MM.1S (cell line): ENCODE measurements around the gene CADM4.

Source experiments
- DNase-seq: peaks from one replicate; pipeline ENCODE4 v3.0.0-alpha.2; 2015
- H2AFZ ChIP-seq: fragments of 300-600 bp; sonication (generic); 2 replicates; pipeline ENCODE4 v1.6.0; 2016; ENCODE audit warnings: antibody characterized with exemption, low read length
- H3F3A ChIP-seq: fragments of 300-600 bp; sonication (generic); 2 replicates; pipeline ENCODE4 v1.6.1; 2016; ENCODE audit warnings: mild to moderate bottlenecking, antibody characterized with exemption, low read length, moderate library complexity, mixed read lengths; ENCODE audit not compliant: insufficient read depth
- H3K27ac ChIP-seq: fragments of 300-600 bp; sonication (generic); 2 replicates; pipeline ENCODE4 v1.5.1; 2016; ENCODE audit warnings: mild to moderate bottlenecking, low read length
- H3K27me3 ChIP-seq: fragments of 300-600 bp; sonication (generic); replicated peaks from 2 replicates; pipeline ENCODE4 v1.6.0; 2016; ENCODE audit warnings: low read length; ENCODE audit not compliant: insufficient read depth
- H3K36me3 ChIP-seq: fragments of 300-600 bp; sonication (generic); replicated peaks from 2 replicates; pipeline ENCODE4 v1.6.1; 2016; ENCODE audit warnings: mild to moderate bottlenecking, low read length, mixed read lengths; ENCODE audit not compliant: insufficient read depth
- H3K4me1 ChIP-seq: fragments of 300-600 bp; sonication (generic); 2 replicates; pipeline ENCODE4 v1.6.1; 2016; ENCODE audit warnings: low read length, mixed read lengths
- H3K4me2 ChIP-seq: fragments of 300-600 bp; sonication (generic); 2 replicates; pipeline ENCODE4 v1.6.0; 2016; ENCODE audit warnings: low read depth, low read length
- H3K4me3 ChIP-seq: fragments of 300-600 bp; sonication (generic); 2 replicates; pipeline ENCODE4 v1.5.1; 2016; ENCODE audit warnings: low read length, mixed read lengths
- H3K79me2 ChIP-seq: fragments of 300-600 bp; sonication (generic); 2 replicates; pipeline ENCODE4 v1.6.1; 2016; ENCODE audit warnings: mixed run types, low read length, mixed read lengths
- H3K9ac ChIP-seq: fragments of 300-600 bp; sonication (generic); 2 replicates; pipeline ENCODE4 v1.6.1; 2016; ENCODE audit warnings: low read length, mixed read lengths
- H3K9me2 ChIP-seq: fragments of 300-600 bp; sonication (generic); replicated peaks from 2 replicates; pipeline ENCODE4 v1.6.1; 2016; ENCODE audit warnings: mild to moderate bottlenecking, low read length, mixed read lengths; ENCODE audit not compliant: insufficient read depth
- H3K9me3 ChIP-seq: fragments of 300-600 bp; sonication (generic); replicated peaks from 2 replicates; pipeline ENCODE4 v1.6.1; 2016; ENCODE audit warnings: mild to moderate bottlenecking, low read length, mixed read lengths; ENCODE audit not compliant: insufficient read depth
- H4K20me1 ChIP-seq: fragments of 300-600 bp; sonication (generic); 2 replicates; pipeline ENCODE4 v1.6.1; 2016; ENCODE audit warnings: mild to moderate bottlenecking, low read length, moderate library complexity, mixed read lengths; ENCODE audit not compliant: insufficient read depth
- CTCF ChIP-seq: fragments of 300-600 bp; sonication (generic); IDR thresholded peaks from 2 replicates; pipeline ENCODE4 v1.5.1; 2016; ENCODE audit warnings: antibody characterized with exemption, low read length, mixed read lengths
- EZH2 ChIP-seq: fragments of 300-600 bp; sonication (generic); optimal IDR thresholded peaks from 2 replicates; pipeline ENCODE3; 2017; ENCODE audit warnings: low read depth, mild to moderate bottlenecking, antibody characterized with exemption, low read length, mixed read lengths
- EZH2phosphoT487 ChIP-seq: fragments of 300-600 bp; sonication (generic); IDR thresholded peaks from 2 replicates; pipeline ENCODE4 v1.6.1; 2018; ENCODE audit warnings: antibody characterized with exemption, low read length

The CADM4 gene

GRCh38 chr19:43639519-43640423 is at the start of gene CADM4:
TSS of gene CADM4 (minus strand) at chr19:43639850. CDS start at chr19:43639790, 60 bp downstream.
- no peak within 1 kb of the TSS for H3K9ac ChIP-seq

GRCh38 chr19:43688059-43688701 is 48.5 kb upstream of the CADM4 start:
- no peak for TF ChIP-seq EZH2phosphoT487
- TF ChIP-seq EZH2 = no peak
- no peak for TF ChIP-seq CTCF
- Histone ChIP-seq H4K20me1 (no peaks in the 10 kb centered on the region), H3K27ac (no peak overlapping the region), H3K9me3 (no peaks in the 10 kb centered on the region), H3K4me3 (no peak overlapping the region), H3K36me3 (no peaks in the 10 kb centered on the region), H2AFZ (no peak overlapping the region), H3K4me1 (no peaks in the 10 kb centered on the region), H3K9me2 (no peaks in the 10 kb centered on the region), H3F3A (no peaks in the 10 kb centered on the region), H3K4me2 (no peak overlapping the region), H3K79me2 (no peaks in the 10 kb centered on the region), H3K9ac (no peak overlapping the region), H3K27me3 (no peaks in the 10 kb centered on the region)
- DNase-seq = no peak

More at GRCh38 chr19:43639519-43640423, at the start of gene CADM4:
- Histone ChIP-seq H3F3A (no peaks in the 10 kb centered on the region), H3K27me3 (peaks cover 44% of the 10 kb centered on the region), H3K36me3 (no peaks in the 10 kb centered on the region), H3K27ac (no peak within 1 kb of the TSS), H3K79me2 (no peaks in the 10 kb centered on the region), H3K9me3 (no peaks in the 10 kb centered on the region), H3K4me3 (peak within 1 kb of the TSS; percentile 39; the same call in 1 of the 2 replicates), H3K4me1 (no peaks in the 10 kb centered on the region), H2AFZ (peak within 1 kb of the TSS; percentile 69), H4K20me1 (no peaks in the 10 kb centered on the region), H3K9me2 (no peaks in the 10 kb centered on the region), H3K4me2 (peak within 1 kb of the TSS; percentile 45)
- TF ChIP-seq EZH2phosphoT487 (no peak), EZH2 (no peak), CTCF (no peak)
- DNase-seq = no peak

- Histone ChIP-seq H3K27me3 (no peaks in the 10 kb centered on the region), H3K9me3 (no peaks in the 10 kb centered on the region), H3K4me2 (no peak overlapping the region), H3K27ac (no peak overlapping the region), H4K20me1 (no peaks in the 10 kb centered on the region), H3K36me3 (no peaks in the 10 kb centered on the region), H3F3A (no peaks in the 10 kb centered on the region), H3K9me2 (no peaks in the 10 kb centered on the region), H3K79me2 (no peaks in the 10 kb centered on the region), H3K4me3 (no peak overlapping the region), H2AFZ (no peak overlapping the region), H3K4me1 (no peaks in the 10 kb centered on the region), H3K9ac (no peak overlapping the region)
- no peak for DNase-seq
- TF ChIP-seq EZH2phosphoT487 (no peak), CTCF (no peak), EZH2 (no peak)
Measured at GRCh38 chr19:43687660-43687997, 48.0 kb upstream of the CADM4 start.
